Activated B cell treated with CpG ODN at 0.5 μM for 24 hours (primary cell): Measurements from ENCODE around the gene GSTO2. TPM values are rescaled to one million over a fixed set of nuclear protein-coding genes. Genes with fewer than 3 reads are reported as not detected.
"Not testable (repeated sequence)": the region's sequence is repeated elsewhere in the genome, so short reads cannot be mapped to it uniquely, and the experiment has no call there.

Experiments used
- ATAC-seq: fragments of 200-7000 bp; cut with Tn5 transposase; one replicate; pipeline ENCODE4 v1.10.0; 2021; ENCODE audit warnings: low read depth, mild to moderate bottlenecking, moderate library complexity
- CTCF ChIA-PET: fragments of 350-600 bp; sonication (Branson Sonifier 250); formaldehyde crosslinking; loops from one replicate; lab custom pipeline; 2021; ENCODE audit warnings: antibody characterized with exemption; lab: Charles Lee
- POLR2A ChIA-PET: fragments of 350-600 bp; sonication (Branson Sonifier 250); formaldehyde crosslinking; loops from one replicate; lab custom pipeline; 2021; ENCODE audit warnings: antibody characterized with exemption; lab: Charles Lee
- DNase-seq: peaks from one replicate; pipeline ENCODE4 v3.0.0; 2022
- H3K27ac Mint-ChIP-seq: one replicate; pipeline ENCODE4 v1.8.0; 2020; ENCODE audit warnings: mixed read lengths
- H3K27me3 Mint-ChIP-seq: one replicate; pipeline ENCODE4 v1.8.0; 2021; ENCODE audit warnings: mixed read lengths
- H3K36me3 Mint-ChIP-seq: one replicate; pipeline ENCODE4 v1.8.0; 2021; ENCODE audit warnings: low read depth, mixed read lengths
- H3K4me1 Mint-ChIP-seq: one replicate; pipeline ENCODE4 v1.8.0; 2021; ENCODE audit warnings: mixed read lengths
- H3K4me3 Mint-ChIP-seq: one replicate; pipeline ENCODE4 v1.8.0; 2020; ENCODE audit warnings: mild to moderate bottlenecking, mixed read lengths
- H3K9me3 Mint-ChIP-seq: one replicate; pipeline ENCODE4 v1.8.0; 2020; ENCODE audit warnings: mixed read lengths
- CTCF ChIP-seq: fragments of 200-600 bp; IDR thresholded peaks from one replicate; pipeline ENCODE4 v1.8.0; 2022; ENCODE audit warnings: antibody characterized with exemption, mild to moderate bottlenecking
- intact Hi-C: fragments of 100-400 bp; cut with micrococcal nuclease; formaldehyde crosslinking; loops from one replicate; pipeline ENCODE4 v1.15.1; 2024
- total RNA-seq: library from RNA; stranded (reverse); gene quantifications from 2 replicates; pipeline ENCODE4 v1.2.3, GENCODE V29; 2022

Gene GSTO2
- total RNA-seq, 1 donor from 2014 or later: 0.91 TPM

DNA sequence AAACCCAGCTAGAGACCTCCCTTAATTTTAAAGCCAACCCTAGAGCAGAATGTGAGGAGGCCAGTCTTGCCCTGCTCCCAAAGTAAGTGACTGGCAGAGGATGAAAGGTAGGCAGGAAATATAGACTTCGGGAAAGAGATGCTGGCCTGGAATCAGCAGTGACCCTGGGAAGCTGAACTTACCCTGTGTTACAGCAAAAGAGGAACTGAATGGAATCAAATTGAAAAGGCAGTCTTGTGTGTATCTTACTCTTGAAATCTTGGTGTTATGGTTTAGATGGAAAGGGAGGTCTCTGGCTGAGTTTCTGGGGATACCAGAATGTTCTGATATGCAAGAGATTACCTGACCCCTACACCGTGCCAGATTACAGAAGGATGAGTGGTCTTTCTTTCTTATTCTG lies 28.9 kb upstream of the GSTO2 start:
- intact Hi-C loops: no loop called here
- no peak for TF ChIP-seq CTCF
- POLR2A ChIA-PET: no interaction called here
- H3K27ac Mint-ChIP-seq: no peak overlapping the region
- no peaks in the 10 kb centered on the region for H3K4me1 Mint-ChIP-seq
- DNase-seq: no peak
- no peaks in the 10 kb centered on the region for H3K36me3 Mint-ChIP-seq
- peaks cover 31% of the 10 kb centered on the region for H3K27me3 Mint-ChIP-seq
- no peak overlapping the region for H3K4me3 Mint-ChIP-seq
- CTCF ChIA-PET: no interaction called here
- no peak for ATAC-seq
- peaks cover 6% of the 10 kb centered on the region for H3K9me3 Mint-ChIP-seq

GRCh38 chr10:104242545-104242944 lies 26.4 kb upstream of the GSTO2 start:
- H3K4me1 Mint-ChIP-seq: no peaks in the 10 kb centered on the region
- ATAC-seq (no peak), DNase-seq (no peak)
- intact Hi-C loops: no loop called here
- no peak overlapping the region for H3K27ac Mint-ChIP-seq
- POLR2A ChIA-PET: no interaction called here
- peaks cover 19% of the 10 kb centered on the region for H3K27me3 Mint-ChIP-seq
- CTCF ChIA-PET: no interaction called here
- H3K9me3 Mint-ChIP-seq: no peaks in the 10 kb centered on the region
- TF ChIP-seq CTCF: no peak
- no peak overlapping the region for H3K4me3 Mint-ChIP-seq
- H3K36me3 Mint-ChIP-seq: no peaks in the 10 kb centered on the region

- H3K9me3 Mint-ChIP-seq, POLR2A ChIA-PET, intact Hi-C loops, H3K4me1 Mint-ChIP-seq, ATAC-seq, H3K36me3 Mint-ChIP-seq, H3K4me3 Mint-ChIP-seq, CTCF ChIA-PET, H3K27ac Mint-ChIP-seq, DNase-seq: not testable (repeated sequence)
- peaks cover 17% of the 10 kb centered on the region for H3K27me3 Mint-ChIP-seq
Measured at GRCh38 chr10:104243009-104243408, 26.0 kb upstream of the GSTO2 start.

DNA sequence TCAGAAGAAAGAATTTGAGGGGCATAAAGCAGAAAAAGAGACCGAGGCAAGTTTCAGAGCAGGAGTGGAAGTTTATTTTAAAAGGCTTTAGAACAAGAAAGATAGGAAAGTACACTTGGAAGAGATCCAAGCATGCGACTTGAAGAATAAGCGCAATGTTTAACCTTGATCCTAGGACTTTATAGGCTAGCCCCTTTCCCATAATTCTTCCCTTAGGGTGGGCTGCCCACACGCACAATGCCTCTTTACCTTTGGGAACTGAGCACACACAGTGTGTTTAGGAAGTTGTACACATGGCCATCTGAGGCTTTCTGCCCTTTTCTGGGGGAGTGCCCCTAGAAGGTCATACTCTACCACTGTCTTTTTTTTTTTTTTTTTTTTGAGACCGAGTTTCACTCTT lies 25.5 kb upstream of the GSTO2 start:
- Mint-ChIP-seq H3K4me3 (no peak overlapping the region), H3K4me1 (no peaks in the 10 kb centered on the region), H3K36me3 (no peaks in the 10 kb centered on the region), H3K27ac (no peak overlapping the region), H3K9me3 (no peaks in the 10 kb centered on the region), H3K27me3 (peaks cover 15% of the 10 kb centered on the region)
- TF ChIP-seq CTCF: no peak
- DNase-seq (no peak), ATAC-seq (no peak)
- CTCF ChIA-PET: no interaction called here
- POLR2A ChIA-PET: no interaction called here
- intact Hi-C loops: no loop called here

DNA sequence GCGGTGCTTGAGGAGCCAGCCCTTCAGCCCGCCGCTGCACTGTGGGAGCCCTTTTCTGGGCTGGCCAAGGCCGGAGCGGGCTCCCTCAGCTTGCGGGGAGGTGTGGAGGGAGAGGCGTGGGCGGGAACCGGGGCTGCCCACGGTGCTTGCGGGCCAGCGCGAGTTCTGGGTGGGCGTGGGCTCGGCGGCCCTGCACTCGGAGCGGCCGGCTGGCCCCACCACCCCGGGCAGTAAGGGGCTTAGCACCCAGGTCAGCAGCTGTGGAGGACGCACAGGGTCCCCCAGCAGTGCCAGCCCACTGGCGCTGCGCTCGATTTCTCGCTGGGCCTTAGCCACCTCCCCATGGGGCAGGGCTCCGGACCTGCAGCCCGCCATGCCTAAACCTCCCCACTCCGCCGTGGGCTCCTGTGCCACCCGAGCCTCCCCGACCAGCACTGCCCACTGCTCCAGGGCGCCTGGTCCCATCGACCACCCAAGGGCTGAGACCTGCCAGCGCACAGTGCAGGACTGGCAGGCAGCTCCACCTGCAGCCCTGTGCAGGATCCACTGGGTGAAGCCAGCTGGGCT lies 23.8 kb upstream of the GSTO2 start:
- Mint-ChIP-seq H3K4me1 (no peaks in the 10 kb centered on the region), H3K27me3 (peaks cover 22% of the 10 kb centered on the region), H3K4me3 (no peak overlapping the region), H3K9me3 (no peaks in the 10 kb centered on the region), H3K36me3 (no peaks in the 10 kb centered on the region), H3K27ac (no peak overlapping the region)
- ATAC-seq (no peak), DNase-seq (no peak)
- intact Hi-C loops: no loop called here
- ChIA-PET CTCF (no interaction called here), POLR2A (no interaction called here)
- no peak for TF ChIP-seq CTCF

DNA sequence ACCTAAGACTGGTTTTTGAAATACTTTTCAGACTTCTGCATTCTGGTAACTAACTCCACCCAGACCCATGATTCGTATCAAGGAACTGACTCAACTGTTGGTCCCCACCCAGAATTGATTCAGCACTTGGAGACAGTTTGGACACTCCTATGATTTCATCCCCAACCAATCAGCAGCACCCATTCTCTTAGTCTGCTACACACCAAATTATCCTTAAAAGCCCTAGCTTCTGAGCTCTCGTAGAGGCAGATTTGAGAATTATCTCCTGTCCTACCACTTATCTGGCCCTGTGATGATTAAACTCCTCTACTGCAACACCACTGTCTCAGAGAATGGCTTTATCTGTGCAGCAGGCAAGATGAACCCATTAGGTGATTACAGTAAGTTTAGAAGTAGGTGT lies 22.0 kb upstream of the GSTO2 start:
- Mint-ChIP-seq H3K4me3 (no peak overlapping the region), H3K36me3 (no peaks in the 10 kb centered on the region), H3K9me3 (no peaks in the 10 kb centered on the region), H3K4me1 (no peaks in the 10 kb centered on the region), H3K27ac (no peak overlapping the region), H3K27me3 (peaks cover 19% of the 10 kb centered on the region)
- ATAC-seq (no peak), DNase-seq (no peak)
- no peak for TF ChIP-seq CTCF
- ChIA-PET CTCF (interaction anchor here (1.2 kb wide), 1 partner anchor 28 kb away, joined by 3 read pairs; no protein-coding TSS in a partner anchor), POLR2A (no interaction called here)
- intact Hi-C loops: no loop called here
